Measurements from ENCODE around the gene SERTM2.

DNA sequence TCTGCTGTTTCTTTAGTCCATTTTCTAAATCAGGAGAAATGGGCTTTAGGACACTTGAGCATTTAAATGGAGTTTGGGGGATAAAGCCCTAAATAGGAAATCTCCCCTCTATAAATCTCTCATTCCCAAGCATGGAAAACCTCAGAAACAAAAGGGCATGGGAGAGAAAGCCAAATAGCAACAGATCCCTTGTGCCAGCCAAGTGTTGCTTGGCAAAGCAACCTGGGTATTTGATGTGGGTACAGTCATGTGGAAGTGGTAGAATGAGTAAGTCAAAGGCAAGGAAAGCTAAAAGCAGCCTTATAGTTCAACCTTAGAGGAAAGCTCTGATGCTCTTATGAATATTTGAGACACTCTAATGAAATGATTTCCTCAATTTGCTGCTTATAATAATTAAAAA is 29.5 kb upstream of the SERTM2 start:
- no peak for TF ChIP-seq CTCF (IDR thresholded peaks at IDR 0.05; ENCODE audit: low read depth, low read length, poor library complexity, severe bottlenecking)
- no peak for TF ChIP-seq EZH2phosphoT487 (IDR thresholded peaks at IDR 0.05; ENCODE audit: borderline replicate concordance, low read length)

Measured in DOHH2 (cell line).